ENCODE results near the gene TSPO. TPM values are rescaled to one million over a fixed set of nuclear protein-coding genes. Genes with fewer than 3 reads are reported as not detected.

TSPO gene
- total and polyA plus RNA-seq, 2 experiments from 2014 or later, result 34.6 to 44.7 TPM

DNA sequence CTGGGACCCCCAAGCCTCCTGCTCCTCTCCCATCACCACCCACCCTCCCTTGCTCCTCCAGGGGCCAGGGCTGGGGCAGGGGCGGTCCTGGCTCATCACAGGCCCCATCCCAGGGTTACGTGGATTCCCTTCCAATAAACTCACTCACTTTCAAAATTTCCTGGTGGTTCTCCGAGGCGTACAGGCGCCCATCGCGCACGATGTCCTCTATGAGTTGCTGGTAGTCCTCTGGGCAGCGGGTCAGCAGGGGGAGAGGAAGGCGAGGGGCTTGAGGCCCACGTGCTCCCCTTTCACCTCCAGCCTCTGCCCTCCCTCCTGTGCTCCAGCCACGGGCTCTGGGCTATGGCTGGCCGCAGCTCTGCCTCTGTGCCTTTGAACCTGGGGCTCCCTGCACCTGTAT lies 56.0 kb downstream of the TSPO start:
- H3K4me2 ChIP-seq, result no peak overlapping the region
- Mint-ChIP-seq H3K9me3 (no peaks in the 10 kb centered on the region; the same call in 2 of the 3 replicates), H3K36me3 (ENCODE audit: low read depth) (no peaks in the 10 kb centered on the region), H3K4me3 (no peak overlapping the region), H3K27me3 (ENCODE audit: insufficient read depth, low read depth, poor library complexity) (peaks cover 18% of the 10 kb centered on the region), H3K27ac (no peak overlapping the region), H3K4me1 (peaks cover 12% of the 10 kb centered on the region; the same call in 2 of the 3 replicates)
- no peaks in the 10 kb centered on the region for H4K20me1 ChIP-seq (replicated peaks; ENCODE audit: insufficient read depth)
- no peaks in the 10 kb centered on the region for H3K27me3 ChIP-seq (ENCODE audit: insufficient read depth)
- H2AFZ ChIP-seq, result no peak overlapping the region
- DNase-seq (ENCODE audit: low spot score) (no peak), ATAC-seq (no peak)
- H3K9me2 ChIP-seq (ENCODE audit: insufficient read depth), result no peaks in the 10 kb centered on the region
- no peak for TF ChIP-seq EZH2 (IDR thresholded peaks at IDR 0.05; ENCODE audit: low read depth, unreplicated experiment)
- TF ChIP-seq, protein P1, sequence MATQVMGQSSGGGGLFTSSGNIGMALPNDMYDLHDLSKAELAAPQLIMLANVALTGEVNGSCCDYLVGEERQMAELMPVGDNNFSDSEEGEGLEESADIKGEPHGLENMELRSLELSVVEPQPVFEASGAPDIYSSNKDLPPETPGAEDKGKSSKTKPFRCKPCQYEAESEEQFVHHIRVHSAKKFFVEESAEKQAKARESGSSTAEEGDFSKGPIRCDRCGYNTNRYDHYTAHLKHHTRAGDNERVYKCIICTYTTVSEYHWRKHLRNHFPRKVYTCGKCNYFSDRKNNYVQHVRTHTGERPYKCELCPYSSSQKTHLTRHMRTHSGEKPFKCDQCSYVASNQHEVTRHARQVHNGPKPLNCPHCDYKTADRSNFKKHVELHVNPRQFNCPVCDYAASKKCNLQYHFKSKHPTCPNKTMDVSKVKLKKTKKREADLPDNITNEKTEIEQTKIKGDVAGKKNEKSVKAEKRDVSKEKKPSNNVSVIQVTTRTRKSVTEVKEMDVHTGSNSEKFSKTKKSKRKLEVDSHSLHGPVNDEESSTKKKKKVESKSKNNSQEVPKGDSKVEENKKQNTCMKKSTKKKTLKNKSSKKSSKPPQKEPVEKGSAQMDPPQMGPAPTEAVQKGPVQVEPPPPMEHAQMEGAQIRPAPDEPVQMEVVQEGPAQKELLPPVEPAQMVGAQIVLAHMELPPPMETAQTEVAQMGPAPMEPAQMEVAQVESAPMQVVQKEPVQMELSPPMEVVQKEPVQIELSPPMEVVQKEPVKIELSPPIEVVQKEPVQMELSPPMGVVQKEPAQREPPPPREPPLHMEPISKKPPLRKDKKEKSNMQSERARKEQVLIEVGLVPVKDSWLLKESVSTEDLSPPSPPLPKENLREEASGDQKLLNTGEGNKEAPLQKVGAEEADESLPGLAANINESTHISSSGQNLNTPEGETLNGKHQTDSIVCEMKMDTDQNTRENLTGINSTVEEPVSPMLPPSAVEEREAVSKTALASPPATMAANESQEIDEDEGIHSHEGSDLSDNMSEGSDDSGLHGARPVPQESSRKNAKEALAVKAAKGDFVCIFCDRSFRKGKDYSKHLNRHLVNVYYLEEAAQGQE (IDR thresholded peaks at IDR 0.05; ENCODE audit: unreplicated experiment), result no peak
- no peak for TF ChIP-seq CTCF (conservative IDR thresholded peaks at IDR 0.05; ENCODE audit: low read depth in 2 of 2)
- TF ChIP-seq ETS1 (IDR thresholded peaks at IDR 0.05), result no peak
- TF ChIP-seq NANOG (IDR thresholded peaks at IDR 0.05; ENCODE audit: borderline replicate concordance), result no peak
- TF ChIP-seq, protein P2, sequence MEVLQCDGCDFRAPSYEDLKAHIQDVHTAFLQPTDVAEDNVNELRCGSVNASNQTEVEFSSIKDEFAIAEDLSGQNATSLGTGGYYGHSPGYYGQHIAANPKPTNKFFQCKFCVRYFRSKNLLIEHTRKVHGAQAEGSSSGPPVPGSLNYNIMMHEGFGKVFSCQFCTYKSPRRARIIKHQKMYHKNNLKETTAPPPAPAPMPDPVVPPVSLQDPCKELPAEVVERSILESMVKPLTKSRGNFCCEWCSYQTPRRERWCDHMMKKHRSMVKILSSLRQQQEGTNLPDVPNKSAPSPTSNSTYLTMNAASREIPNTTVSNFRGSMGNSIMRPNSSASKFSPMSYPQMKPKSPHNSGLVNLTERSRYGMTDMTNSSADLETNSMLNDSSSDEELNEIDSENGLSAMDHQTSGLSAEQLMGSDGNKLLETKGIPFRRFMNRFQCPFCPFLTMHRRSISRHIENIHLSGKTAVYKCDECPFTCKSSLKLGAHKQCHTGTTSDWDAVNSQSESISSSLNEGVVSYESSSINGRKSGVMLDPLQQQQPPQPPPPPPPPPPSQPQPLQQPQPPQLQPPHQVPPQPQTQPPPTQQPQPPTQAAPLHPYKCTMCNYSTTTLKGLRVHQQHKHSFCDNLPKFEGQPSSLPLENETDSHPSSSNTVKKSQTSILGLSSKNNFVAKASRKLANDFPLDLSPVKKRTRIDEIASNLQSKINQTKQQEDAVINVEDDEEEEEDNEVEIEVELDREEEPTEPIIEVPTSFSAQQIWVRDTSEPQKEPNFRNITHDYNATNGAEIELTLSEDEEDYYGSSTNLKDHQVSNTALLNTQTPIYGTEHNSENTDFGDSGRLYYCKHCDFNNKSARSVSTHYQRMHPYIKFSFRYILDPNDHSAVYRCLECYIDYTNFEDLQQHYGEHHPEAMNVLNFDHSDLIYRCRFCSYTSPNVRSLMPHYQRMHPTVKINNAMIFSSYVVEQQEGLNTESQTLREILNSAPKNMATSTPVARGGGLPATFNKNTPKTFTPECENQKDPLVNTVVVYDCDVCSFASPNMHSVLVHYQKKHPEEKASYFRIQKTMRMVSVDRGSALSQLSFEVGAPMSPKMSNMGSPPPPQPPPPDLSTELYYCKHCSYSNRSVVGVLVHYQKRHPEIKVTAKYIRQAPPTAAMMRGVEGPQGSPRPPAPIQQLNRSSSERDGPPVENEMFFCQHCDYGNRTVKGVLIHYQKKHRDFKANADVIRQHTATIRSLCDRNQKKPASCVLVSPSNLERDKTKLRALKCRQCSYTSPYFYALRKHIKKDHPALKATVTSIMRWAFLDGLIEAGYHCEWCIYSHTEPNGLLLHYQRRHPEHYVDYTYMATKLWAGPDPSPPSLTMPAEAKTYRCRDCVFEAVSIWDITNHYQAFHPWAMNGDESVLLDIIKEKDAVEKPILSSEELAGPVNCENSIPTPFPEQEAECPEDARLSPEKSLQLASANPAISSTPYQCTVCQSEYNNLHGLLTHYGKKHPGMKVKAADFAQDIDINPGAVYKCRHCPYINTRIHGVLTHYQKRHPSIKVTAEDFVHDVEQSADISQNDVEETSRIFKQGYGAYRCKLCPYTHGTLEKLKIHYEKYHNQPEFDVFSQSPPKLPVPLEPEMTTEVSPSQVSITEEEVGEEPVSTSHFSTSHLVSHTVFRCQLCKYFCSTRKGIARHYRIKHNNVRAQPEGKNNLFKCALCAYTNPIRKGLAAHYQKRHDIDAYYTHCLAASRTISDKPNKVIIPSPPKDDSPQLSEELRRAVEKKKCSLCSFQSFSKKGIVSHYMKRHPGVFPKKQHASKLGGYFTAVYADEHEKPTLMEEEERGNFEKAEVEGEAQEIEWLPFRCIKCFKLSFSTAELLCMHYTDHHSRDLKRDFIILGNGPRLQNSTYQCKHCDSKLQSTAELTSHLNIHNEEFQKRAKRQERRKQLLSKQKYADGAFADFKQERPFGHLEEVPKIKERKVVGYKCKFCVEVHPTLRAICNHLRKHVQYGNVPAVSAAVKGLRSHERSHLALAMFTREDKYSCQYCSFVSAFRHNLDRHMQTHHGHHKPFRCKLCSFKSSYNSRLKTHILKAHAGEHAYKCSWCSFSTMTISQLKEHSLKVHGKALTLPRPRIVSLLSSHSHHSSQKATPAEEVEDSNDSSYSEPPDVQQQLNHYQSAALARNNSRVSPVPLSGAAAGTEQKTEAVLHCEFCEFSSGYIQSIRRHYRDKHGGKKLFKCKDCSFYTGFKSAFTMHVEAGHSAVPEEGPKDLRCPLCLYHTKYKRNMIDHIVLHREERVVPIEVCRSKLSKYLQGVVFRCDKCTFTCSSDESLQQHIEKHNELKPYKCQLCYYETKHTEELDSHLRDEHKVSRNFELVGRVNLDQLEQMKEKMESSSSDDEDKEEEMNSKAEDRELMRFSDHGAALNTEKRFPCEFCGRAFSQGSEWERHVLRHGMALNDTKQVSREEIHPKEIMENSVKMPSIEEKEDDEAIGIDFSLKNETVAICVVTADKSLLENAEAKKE (CRISPR knock-in tag; IDR thresholded peaks at IDR 0.05), result no peak
- no peak for TF ChIP-seq POLR2AphosphoS5 (IDR thresholded peaks at IDR 0.05; ENCODE audit: low read depth)
- no peak overlapping the region for H3K27ac ChIP-seq (ENCODE audit: low read depth)
- no peaks in the 10 kb centered on the region for H3K79me2 ChIP-seq (replicated peaks; ENCODE audit: insufficient read depth)
- H3K36me3 ChIP-seq (ENCODE audit: insufficient read depth), result no peaks in the 10 kb centered on the region
- H3F3A ChIP-seq (replicated peaks; ENCODE audit: low read depth), result no peaks in the 10 kb centered on the region
- no peak overlapping the region for H3K4me3 ChIP-seq
- H3K4me1 ChIP-seq (ENCODE audit: insufficient read depth), result peaks cover 3% of the 10 kb centered on the region; the same call in 1 of the 2 replicates
